HG03103 (cell line): Measurements from ENCODE around the gene KIF5A.
A peak's percentile ranks its signal among the peaks of the same experiment; 100 is the strongest.

Experiments
- ATAC-seq: cut with Tn5 transposase; IDR thresholded peaks from one replicate; pipeline ENCODE4 v1.9.1; 2021; ENCODE audit warnings: low read depth; ENCODE audit not compliant: unreplicated experiment

KIF5A gene

DNA sequence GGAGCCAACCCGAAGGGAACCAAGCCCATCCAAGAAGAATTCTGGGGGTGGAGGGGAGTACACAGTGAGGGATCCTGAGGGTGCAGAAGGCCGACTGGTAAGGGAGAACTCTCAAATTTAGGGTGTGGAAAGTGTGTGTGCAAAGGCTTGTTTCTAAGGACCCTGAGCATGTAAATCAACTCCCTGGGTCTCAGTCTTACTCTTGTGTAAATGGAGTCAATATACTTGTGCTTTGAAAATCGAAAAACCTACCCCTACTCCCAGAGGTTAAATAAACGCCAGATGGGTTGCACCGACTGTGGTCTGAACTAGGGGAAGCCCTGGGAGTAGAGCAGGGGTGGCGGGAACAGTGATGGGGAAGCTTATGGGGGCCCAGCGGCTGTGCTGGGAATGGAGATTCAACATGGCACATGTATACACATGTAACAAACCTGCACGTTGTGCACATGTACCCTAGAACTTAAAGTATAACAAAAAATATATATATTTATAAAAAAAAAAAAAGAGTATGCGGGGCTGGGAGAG lies 77.1 kb downstream of the KIF5A start:
- ATAC-seq: no peak

DNA sequence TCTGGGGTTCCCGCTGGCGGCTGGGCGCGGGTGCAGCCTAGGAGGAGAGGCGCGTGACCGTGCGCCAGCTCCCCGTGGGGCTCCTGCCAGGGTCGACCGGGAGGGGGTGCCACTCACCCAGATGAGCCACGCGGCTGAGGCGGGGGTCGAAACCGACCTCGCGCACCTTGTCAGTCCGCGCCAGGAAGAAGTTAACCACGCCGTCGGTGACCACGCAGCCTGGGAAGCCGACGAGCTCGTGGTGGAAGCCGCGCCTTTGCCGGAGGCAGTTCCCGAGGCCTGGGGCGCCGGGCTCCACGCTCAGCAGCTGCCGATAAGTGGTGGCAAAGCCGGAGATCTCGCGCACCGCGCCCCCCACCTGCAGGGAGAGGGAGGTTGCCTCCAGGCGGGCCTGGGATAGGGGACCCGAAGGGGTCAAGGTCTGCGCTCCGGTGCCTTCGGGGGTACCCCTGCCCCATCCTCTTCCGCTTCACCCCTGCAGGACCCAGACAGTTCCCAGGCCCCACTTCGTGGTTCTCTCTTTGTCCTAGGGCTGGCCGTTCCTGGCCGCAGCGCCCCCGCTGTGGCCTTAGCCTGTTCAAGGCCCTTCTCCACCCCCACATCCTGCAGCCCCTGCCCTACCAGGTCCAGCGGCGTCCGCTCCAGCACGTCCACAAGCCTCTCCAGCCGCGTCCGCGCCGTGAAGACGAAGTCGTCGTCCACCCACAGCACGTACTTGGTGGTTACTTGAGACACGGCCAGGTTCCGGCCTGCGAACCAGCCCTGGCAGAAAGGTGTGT lies 77.8 kb downstream of the KIF5A start:
- no peak for ATAC-seq

GRCh38 chr12:57628280-57629191 lies 78.7 kb downstream of the KIF5A start:
- no peak for ATAC-seq

GRCh38 chr12:57629897-57630471 lies 80.1 kb downstream of the KIF5A start:
- ATAC-seq: no peak

GRCh38 chr12:57630891-57631433 lies 81.1 kb downstream of the KIF5A start:
- ATAC-seq: no peak

GRCh38 chr12:57631566-57632072 lies 81.8 kb downstream of the KIF5A start:
- no peak for ATAC-seq

GRCh38 chr12:57632073-57632957 lies 82.5 kb downstream of the KIF5A start:
- no peak for ATAC-seq

- ATAC-seq: peak; percentile 88
These were observed 83.4 kb downstream of the KIF5A start, which contains the start of gene B4GALNT1 for GRCh38 chr12:57632958-57633840. TSS of gene B4GALNT1 (minus strand) at chr12:57633201. CDS start at chr12:57632132, 1,069 bp downstream.
